Muscle of arm (tissue), 12 donors: Measurements from ENCODE around the gene GABRB3. TPM values are rescaled to one million over a fixed set of nuclear protein-coding genes. Genes with fewer than 3 reads are reported as not detected.
"Not testable (repeated sequence)": the region's sequence is repeated elsewhere in the genome, so short reads cannot be mapped to it uniquely, and the experiment has no call there.

Experiments
- DNase-seq: peaks from one replicate; pipeline ENCODE4 v3.0.0-alpha.2; 2013
- polyA plus RNA-seq, 12 donors: library from polyadenylated mRNA; unstranded; fragments of 120-200 nt; gene quantifications; one replicate each; pipeline ENCODE4 v1.2.1, GENCODE V29; 2013; ENCODE audit not compliant: insufficient read length in 12 of 12

The GABRB3 gene
- polyA plus RNA-seq, 12 donors, result 1.1 to 3.1 (median 2.1) TPM; not detected in 2

DNA sequence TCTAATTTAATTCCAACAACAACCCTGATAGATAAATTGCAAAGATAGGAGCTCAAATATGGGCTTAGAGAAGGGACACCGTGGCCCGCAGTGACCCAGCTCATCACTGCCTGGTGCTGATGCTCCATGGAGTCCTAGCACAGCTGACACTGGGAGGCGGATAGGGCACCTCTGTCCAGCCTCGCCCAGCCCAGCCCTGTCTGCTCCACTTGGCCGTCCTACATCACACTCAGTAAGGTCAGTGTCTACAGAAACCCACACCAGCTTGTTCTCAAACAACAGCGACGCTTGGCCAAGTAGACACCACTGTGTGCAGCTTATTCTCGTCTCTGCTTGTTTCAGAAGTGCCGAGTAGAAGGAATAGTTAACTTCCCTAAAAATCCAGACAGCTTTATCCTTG, 33.9 kb downstream of the GABRB3 start:
- DNase-seq, result no peak

DNA sequence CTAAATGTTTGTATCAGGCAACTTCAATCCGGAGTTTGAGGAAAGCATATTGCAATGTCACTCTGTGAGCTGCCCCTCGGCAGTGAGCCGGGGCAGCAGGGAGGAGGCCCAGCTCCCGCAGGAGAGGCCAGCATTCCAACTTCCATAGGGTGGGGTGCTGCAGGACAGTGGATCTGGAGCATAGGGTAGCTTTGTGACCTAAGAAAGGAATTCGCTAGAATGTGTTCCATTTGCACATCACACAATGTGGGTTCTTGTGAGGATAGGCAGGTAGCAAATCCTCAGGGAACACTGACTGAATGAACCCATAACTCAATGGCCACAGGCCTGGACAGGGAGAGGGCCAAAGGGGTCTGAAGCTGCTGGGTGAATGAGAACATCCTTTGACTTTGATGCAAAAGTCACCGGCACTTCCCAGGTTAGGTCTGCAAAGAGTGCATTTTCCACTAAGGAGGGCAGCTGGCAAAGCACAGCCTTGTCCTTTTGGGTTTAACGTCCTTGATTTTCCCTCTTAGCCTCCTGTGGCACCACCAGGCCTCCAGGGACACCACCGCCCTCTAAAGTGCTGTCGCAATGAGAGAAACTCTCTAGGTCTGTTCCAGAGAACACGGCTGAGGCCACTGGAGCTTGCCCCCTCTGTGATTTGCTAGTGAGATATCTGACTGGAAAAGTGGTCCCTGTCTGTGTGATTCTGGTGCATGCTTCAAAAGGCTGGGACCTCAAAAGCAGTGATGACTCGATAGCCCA, 36.2 kb downstream of the GABRB3 start:
- no peak for DNase-seq

DNA sequence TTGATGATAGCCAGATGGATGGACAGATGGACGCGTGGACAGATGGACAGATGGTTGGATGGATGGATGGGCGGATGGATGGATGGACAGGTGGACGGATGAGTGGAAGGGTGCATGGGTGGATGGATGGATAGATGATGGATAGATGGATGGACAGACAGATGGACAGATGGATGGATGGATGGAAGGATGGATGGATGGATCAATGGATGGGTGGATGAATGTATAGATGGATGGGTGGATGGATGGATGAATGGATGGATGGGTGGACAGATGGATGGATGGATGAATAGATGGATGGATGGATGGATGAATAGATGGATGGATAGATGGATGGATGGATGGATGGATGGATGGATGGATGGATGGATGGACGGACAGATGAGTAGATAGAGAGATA, 40.9 kb downstream of the GABRB3 start:
- DNase-seq, result no peak

DNA sequence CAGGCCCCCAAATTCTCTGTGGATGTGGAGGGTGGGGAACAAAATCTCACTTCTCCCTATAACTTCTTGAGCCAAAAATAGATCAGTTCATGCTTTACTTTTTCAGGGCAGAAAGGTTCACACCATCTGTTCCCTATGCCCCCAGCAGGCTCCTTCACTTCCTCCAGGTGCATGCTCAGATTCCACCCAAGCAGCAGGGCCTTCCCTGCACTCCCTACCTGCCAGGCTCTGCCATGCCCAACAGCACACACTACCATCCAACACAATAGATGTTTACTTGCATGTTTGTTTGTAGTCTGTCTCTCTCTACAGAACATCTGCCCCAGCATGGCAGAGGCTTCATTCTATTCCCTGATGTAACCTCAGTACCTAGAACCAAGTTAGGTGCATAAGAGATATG, 43.3 kb downstream of the GABRB3 start:
- DNase-seq, result no peak

DNA sequence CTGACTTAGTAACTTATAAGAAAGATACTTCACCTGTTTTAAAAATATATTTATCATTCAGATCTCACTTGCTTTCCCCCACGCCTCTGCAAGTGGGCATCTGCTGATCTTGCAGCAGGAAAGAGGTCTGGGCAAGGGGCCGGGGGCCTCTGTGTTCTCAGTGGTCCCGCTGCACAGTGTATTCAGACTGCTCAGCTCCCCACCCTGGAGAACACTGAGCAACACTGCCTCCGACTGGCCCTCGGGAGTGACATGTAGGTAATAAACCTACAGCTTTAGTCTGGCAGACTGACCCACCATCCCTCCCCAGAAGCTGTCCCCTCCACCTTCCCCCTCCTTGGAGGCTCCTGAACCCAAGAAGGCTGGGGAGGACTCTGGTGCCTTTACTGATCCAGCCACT, 43.8 kb downstream of the GABRB3 start:
- no peak for DNase-seq

DNA sequence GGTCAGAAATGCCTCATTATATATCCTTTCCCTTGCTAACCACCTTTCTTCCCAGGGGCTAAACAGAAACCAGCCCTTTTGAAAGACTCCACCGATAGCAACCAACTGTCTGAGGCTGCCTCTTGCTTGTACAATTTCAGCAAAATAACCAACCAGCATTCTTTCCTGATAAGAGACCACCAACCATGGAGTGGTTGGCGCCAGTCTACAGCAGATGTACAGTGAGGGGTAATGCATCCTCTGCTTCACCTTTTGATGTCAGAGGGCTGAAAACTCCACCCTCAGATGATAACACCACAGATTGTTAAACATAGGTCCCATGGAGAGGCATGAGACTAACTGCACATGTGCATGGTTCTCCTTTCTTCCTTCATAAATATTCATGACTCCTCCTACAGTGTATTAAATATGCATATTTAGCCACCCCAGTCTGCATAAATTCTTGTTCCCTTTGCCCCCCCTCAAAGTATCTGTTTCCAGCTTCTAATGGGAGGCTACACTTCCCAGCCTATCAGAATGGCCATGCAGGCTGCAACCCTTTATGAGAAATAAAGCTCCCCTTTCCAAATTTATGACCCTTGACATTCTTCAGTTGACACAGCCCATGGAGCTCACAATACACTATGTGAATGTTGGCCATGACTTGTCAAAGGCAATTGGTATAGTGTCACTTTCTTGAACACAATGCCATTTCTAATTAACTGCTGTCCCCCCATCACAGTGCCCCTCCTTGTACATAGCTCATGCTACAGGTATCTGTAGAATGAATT, 48.3 kb downstream of the GABRB3 start:
- DNase-seq, result no peak

DNA sequence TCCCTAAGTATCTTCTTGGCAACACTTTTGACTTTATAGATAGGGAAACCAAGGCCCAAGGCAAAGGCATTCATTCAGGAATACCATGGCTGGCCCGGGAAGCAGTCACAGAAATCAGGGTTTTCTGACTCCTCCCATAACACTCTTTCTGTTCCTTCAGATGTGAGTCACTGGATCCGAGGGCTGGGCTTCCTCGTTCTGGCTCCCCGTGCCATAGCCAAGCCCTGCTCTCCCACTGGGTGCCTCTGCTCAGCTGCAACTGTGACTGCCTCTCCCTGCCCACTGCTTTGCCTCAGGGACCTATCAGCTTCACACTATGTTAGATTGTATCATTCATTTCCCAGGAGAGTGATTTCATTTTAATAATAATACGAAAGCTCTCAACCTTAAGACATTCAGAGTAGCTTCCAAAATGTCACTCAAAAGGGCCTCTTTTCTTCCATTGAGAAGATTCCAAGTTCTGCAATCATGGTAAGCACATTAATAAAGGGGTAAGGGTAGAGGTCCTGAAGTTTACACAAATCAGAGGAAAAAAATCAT, 50.2 kb downstream of the GABRB3 start:
- no peak for DNase-seq

DNA sequence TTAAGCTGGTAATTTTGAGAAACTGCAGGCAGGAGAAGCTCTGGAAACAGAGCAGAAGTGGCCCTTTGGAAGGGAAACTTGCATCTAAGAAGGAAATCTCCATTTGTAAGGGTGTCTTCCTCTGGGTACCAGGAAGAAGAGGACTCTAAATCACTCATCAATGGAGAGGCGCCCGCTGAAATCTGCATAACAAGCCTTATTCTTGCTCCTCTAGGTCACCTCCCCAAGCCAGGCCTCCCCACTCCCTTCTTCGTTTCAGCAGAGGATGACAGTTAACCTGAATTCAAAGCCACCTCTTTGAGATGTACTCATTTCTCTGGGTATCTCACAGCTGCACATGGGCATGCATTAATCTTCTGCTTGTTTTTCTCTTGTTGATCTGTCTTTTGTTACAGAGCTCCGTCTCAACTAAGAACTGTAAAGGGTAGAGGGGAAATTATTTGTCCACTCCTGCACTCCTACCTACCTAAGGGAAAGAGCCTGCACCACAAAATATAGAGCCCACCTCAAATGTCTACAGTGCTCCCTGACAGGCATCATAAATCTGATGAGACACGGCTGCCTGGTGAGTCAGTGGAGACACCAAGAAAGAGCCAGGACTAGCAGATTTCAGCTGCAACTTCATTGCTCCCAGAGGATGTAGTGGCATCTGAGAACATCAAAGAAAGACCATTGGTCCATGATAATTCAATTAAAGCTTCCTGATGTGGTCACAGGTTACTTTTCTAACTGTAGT, 51.5 kb downstream of the GABRB3 start:
- DNase-seq, result no peak

DNA sequence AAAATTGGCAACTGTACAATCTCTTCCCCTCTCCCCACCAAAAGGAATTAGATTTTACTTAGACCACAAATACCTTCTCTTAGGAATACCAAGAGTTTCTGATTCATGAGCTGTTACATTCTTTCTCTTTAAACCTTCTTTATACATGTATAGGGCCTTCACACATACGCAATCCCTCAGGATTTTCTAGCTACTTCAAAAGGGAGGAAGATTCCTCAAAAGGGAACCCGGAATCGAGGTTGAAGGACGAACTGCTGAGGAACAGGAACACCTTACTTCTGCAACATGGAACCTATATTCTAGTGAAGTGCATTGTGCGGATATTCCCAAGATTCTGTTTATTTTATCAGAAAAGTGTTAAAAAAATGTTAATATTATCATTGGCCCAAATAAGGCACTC, 52.3 kb downstream of the GABRB3 start:
- DNase-seq, result no peak

DNA sequence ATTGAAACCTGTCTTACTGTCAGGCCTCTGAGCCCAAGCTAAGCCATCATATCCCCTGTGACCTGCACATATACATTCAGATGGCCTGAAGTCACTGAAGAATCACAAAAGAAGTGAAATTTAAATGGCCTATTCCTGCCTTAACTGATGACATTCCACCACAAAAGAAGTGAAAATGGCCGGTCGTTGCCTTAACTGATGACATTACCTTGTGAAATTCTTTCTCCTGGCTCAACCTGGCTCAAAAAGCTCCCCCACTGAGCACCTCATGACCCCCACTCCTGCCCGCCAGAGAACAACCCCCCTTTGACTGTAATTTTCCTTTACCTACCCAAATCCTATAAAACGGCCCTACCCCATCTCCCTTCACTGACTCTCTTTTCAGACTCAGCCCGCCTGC, 53.0 kb downstream of the GABRB3 start:
- DNase-seq, result not testable (repeated sequence)

DNA sequence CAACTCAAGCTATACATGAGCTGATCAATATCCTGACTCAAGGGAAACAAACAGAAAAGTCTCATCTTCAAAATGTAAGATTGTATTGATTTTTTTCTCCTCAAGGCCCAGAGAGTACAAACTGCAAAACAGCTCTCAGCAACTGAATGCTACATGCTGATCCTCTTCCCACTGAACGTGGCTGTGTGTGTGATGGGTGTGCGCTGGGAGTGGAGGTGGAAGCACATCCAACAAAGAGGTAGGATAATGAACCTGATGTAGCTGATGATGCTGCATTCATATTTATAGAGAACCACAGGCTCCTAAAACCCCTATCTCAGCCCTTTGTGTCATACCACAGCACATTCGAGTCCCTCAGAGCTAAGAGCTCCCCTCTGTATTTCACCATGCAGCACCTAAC, 56.8 kb downstream of the GABRB3 start:
- DNase-seq, result no peak

DNA sequence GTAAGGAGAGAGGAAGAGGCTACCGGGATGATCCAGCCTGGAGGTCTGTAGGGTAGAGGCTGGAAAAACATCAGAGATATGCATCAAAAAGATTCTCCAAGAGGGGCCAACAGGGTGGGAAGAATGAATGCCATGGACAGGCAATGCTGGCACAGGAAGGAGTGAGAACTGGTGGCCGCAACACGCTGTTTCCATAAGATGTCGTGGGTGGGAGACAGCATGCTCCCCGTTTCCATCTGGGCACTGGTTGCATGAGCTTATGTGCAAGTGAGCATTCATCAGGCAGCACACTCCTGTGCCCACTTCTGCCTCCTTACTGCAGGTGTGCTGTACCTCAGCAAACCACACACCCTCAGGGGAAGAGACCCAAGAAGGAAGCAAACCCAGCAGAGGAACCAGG, 59.4 kb downstream of the GABRB3 start:
- DNase-seq, result no peak

DNA sequence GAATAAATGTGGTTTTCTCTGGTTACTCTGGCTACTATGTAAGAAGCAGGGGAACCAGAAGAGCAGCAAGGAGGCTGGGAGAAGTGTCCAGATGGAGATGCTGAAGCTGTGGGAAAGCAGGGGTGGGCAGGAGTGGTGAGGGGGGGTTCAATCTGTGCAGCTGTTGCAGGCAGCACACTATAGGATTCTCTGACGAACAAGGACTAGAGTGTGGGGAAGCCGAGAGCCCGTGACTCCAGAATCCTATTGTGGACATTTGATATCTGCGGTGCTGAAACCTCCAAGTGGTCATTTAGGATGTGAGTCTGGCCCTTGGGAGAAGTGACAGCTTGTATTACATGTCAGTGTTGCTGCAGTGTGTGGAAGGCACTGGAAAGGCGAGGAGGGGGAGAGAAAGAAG, 60.5 kb downstream of the GABRB3 start:
- no peak for DNase-seq

DNA sequence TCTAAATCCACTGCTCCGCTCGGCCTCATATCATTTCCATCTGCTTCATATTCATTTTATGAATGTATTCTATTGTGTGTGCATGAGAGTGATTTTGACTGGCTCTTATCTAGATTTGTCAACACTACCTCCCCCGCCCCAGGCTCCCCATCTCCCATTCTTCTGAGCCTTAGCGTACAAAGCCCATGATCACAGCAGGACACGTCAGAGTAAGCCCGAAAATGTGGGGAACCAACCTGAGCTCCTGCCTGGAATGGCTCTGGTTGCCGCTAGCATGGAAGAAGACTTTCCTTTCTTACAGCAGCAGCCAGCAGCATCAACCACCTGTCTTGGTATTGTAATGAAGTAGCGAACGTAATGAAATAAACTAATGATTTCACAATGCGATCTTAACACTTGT, 61.4 kb downstream of the GABRB3 start:
- DNase-seq, result no peak

DNA sequence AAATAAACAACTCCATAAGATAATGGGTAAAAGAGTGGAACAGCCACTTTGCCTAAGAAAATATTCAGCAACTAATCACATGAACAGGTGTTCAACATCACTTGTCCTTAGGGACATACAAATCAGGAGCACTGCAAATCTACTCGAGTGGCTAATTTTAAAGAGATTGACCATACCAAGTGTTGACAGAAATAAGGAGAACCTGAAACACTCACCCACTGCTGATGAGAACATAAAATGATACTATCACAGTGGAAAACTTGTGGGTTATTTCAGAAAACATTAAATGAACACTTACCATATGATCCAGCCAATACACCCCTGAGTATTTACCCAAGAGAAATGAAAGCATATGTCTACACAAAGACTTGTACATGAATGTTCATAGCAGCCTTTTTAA, 70.5 kb downstream of the GABRB3 start:
- no peak for DNase-seq

DNA sequence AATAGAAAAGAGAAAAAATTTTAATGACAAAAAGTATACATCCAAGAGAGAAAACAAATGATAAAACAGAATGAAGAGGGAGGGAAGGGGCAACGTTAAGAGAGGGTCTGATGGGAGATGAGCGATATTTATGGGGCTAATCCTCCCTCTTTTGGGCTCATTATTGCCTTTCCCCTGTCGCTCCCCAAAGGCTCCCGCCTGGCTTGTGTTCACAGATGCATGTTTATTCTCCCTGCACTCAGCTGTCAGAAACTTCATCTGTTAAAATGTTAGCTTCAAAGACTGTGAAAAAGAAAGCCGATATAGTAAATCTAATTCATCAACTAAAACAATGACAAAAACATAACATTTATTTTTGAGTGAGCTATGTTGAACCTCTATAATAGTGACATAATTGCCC, 74.3 kb downstream of the GABRB3 start:
- DNase-seq, result no peak

DNA sequence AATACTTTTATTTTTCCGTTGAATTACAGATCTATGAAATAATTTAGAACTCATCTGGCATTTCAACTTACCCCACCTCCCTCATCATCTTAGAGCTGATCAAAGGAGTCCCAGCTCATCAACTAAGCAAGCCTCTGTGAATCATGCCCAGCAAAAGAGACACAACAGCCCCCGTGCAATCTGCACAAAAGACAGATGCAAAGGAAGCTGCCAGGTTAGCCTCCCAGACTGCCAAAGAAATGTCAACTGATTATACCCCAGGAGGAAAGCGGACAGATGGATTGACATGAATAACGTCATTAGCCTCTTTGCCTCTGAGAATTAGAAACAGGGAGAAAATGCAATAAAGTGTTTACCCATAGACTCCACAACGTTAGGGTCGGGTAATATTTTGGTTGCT, 75.0 kb downstream of the GABRB3 start:
- no peak for DNase-seq

DNA sequence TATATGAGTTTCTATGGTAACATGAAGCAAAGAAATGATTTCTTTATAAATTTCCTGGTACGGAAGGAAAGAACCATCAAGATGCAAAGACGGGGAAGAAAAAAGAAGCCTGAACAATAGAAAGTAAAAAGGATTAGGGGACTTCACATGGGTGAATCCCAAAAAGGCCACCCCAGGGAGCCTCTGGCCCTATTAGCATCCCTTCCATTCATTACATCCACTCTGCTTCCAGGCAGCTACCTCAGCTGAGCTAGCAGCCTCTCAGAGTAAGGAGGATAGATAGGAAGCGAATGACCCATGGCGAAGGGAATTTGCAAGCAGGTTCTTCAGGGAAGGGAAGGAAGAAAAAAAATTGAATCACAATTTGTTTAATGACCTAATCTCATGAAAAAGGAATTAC, 81.6 kb downstream of the GABRB3 start:
- DNase-seq, result no peak

DNA sequence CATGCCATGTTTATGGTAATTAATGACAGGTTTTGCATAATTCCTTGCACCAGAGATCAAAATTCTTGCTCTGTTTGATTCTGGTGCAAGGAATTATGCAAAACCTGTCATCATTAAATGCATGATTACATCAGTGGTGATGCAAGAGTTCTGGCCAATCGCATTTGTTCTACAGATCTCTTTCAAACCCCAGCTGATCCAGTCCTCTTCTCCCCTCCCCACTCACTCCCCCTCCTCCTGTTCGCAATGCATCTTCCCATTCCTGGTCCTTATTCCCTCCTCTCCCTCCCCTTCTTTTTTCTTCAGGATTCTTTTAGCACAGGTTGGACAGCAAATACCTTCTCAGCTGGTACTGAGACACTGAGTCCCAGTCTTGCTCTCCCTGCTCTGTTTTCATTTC, 82.1 kb downstream of the GABRB3 start:
- DNase-seq, result no peak

DNA sequence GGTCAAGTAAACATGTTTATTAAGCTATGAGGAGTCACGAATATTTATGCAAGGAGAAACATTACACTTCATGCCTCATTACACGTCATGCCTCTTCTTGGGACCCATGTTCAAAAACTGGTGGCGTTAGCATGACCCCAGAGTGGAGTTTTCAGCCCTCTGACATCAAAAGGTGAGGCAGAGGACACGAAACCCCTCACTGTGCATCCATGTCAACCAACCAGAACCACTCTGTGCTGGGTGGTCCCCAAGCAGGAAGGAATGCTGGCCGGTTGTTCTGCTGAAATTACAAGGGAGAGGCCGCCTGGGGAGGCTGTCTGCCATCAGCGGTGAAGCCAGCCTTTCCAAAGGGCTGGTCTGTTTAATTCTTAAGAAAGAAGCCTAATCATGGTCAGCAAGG, 83.4 kb downstream of the GABRB3 start:
- no peak for DNase-seq

DNA sequence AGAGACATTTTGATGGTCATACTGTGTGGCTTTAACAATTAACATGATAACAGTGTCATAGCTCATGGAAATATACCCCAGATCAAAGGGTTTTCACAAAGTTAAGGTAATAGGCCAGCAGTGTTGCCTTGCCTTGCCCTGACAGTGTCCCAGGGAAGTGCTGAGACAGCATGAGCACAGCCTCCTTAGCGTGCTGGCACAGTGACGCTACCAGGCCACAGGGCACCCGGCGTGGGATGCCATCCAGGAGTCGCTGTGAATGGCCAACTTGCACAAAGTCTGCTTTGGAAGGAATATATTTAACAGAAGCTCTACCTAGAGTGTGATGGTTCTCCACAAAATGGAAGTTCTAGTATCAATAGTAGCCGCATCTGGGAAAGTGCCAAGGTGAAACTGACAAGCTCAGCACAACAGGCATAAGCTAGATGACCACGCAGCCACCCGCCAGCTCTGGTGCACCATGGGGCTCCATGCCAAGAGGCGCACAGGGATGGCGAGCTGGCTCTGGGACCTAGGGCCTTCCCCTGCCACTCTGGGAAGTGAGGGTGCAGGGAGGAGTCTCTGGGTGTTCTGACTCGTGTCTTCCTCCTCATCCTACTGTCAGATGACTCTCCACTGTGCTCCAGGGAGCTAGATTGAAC, 86.2 kb downstream of the GABRB3 start:
- DNase-seq, result no peak

DNA sequence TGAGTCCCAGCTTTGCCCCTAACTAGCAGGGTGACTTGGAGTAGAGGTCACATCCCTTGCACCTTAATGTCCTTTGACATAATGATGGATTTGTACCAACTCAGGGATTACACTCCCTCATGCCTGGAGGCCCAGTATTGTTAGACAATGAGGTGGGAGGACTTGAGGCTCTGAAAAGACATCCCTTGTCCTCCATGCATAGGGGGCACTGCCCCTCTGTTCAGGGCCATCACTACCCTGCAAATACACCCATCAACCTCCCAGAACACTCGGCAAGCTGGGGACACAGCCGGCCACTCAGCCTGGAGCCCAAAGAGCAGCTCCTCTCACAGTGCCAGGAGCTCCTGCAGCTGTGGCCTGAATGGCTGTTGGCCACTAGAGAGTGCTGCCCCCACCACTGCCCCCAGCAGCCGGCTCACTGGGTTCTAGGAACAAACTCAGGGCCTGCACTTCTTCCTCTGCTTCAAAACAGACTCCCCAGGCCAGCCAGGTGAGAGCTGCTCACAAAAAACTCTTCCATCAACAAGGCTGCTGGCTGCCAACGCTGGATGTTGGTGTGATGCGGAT, 90.2 kb downstream of the GABRB3 start:
- no peak for DNase-seq
